Fibroblast of the aortic adventitia (primary cell): Measurements from ENCODE around the gene IGFBPL1. TPM values are rescaled to one million over a fixed set of nuclear protein-coding genes. Genes with fewer than 3 reads are reported as not detected.
"Not testable (repeated sequence)": the region's sequence is repeated elsewhere in the genome, so short reads cannot be mapped to it uniquely, and the experiment has no call there.

Experiments used
- DNase-seq: peaks from one replicate; pipeline ENCODE4 v3.0.0-alpha.2; 2010; ENCODE audit warnings: low read depth
- H3K4me3 ChIP-seq: 2 replicates; pipeline ENCODE4 v1.5.1; 2011; ENCODE audit warnings: low read depth, mild to moderate bottlenecking, control low read depth, low read length, moderate library complexity
- CTCF ChIP-seq: IDR thresholded peaks from 2 replicates; pipeline ENCODE4 v1.5.1; 2011; ENCODE audit warnings: mild to moderate bottlenecking, low read length, control low read depth, inconsistent platforms; ENCODE audit not compliant: insufficient read depth
- total RNA-seq: library from RNA; depleted of rRNA; stranded (reverse); fragments of >200 nt; gene quantifications from 2 replicates; pipeline ENCODE4 v1.2.3, GENCODE V29; 2012; ENCODE audit warnings: low replicate concordance

The IGFBPL1 gene
- total RNA-seq, 1 donor: not detected

GRCh38 chr9:38404314-38404713 lies 19.9 kb downstream of the IGFBPL1 start:
- TF ChIP-seq CTCF: no peak
- no peak for DNase-seq
- H3K4me3 ChIP-seq: no peak overlapping the region

GRCh38 chr9:38401994-38402393 lies 22.3 kb downstream of the IGFBPL1 start:
- no peak overlapping the region for H3K4me3 ChIP-seq
- no peak for DNase-seq
- TF ChIP-seq CTCF: no peak

- H3K4me3 ChIP-seq, DNase-seq: not testable (repeated sequence)
Measured at GRCh38 chr9:38399191-38399590, 25.1 kb downstream of the IGFBPL1 start.

GRCh38 chr9:38396371-38396671 lies 27.9 kb downstream of the IGFBPL1 start:
- TF ChIP-seq CTCF: no peak
- no peak overlapping the region for H3K4me3 ChIP-seq
- DNase-seq: no peak

GRCh38 chr9:38395653-38396370 lies 28.4 kb downstream of the IGFBPL1 start:
- DNase-seq: no peak
- no peak for TF ChIP-seq CTCF
- no peak overlapping the region for H3K4me3 ChIP-seq

- no peak for DNase-seq
- no peak overlapping the region for H3K4me3 ChIP-seq
- TF ChIP-seq CTCF: no peak
Measured at GRCh38 chr9:38394416-38394815, 29.8 kb downstream of the IGFBPL1 start.

- TF ChIP-seq CTCF: no peak
- peak overlapping the region; percentile 95 for H3K4me3 ChIP-seq
- no peak for DNase-seq
Measured at GRCh38 chr9:38393128-38393796, 31.0 kb downstream of the IGFBPL1 start.
